Mucosa of rectum (tissue), 2 donors: ENCODE results near the gene FOSB.
"Not testable (repeated sequence)": the region's sequence is repeated elsewhere in the genome, so short reads cannot be mapped to it uniquely, and the experiment has no call there.

Experiments
- H3K27ac ChIP-seq, 2 donors: one replicate each; pipeline ENCODE4 v1.7.0; 2013; ENCODE audit warnings: inconsistent platforms in 2 of 2, low read depth in 2 of 2, low read length in 2 of 2
- H3K27me3 ChIP-seq, 2 donors: one replicate each; pipeline ENCODE4 v1.7.0; 2013; ENCODE audit warnings: low read length in 2 of 2; ENCODE audit not compliant: control insufficient read depth in 2 of 2, insufficient read depth in 2 of 2
- H3K36me3 ChIP-seq, 2 donors: one replicate each; pipeline ENCODE4 v1.7.0; 2013; ENCODE audit warnings: low read length in 2 of 2; ENCODE audit not compliant: control insufficient read depth in 2 of 2, insufficient read depth in 2 of 2
- H3K4me1 ChIP-seq, 2 donors: one replicate each; pipeline ENCODE4 v1.7.0; 2013; ENCODE audit warnings: low read length in 2 of 2, mild to moderate bottlenecking in 1 of 2; ENCODE audit not compliant: control insufficient read depth in 2 of 2, insufficient read depth in 2 of 2
- H3K4me3 ChIP-seq, 2 donors: one replicate each; pipeline ENCODE4 v1.7.0; 2013; ENCODE audit warnings: low read length in 2 of 2
- H3K9ac ChIP-seq, 2 donors: one replicate each; pipeline ENCODE4 v1.7.0; 2013; ENCODE audit warnings: low read length in 2 of 2, low read depth in 1 of 2, mild to moderate bottlenecking in 1 of 2
- H3K9me3 ChIP-seq, 2 donors: one replicate each; pipeline ENCODE4 v1.7.0; 2013; ENCODE audit warnings: low read length in 2 of 2; ENCODE audit not compliant: control insufficient read depth in 2 of 2
- donor health status: healthy.
- donor health status: Normal muscosa, but diverticular disease.

FOSB gene

GRCh38 chr19:45508861-45509691, 41.3 kb downstream of the FOSB start:
- Histone ChIP-seq H3K27ac (peak overlapping the region; percentile 98 to 99), H3K4me3 (peak overlapping the region; percentile 94 to 98), H3K9me3 (no peaks in the 10 kb centered on the region), H3K27me3 (no peaks in the 10 kb centered on the region), H3K36me3 (no peaks in the 10 kb centered on the region), H3K4me1 (peaks cover 40% of the 10 kb centered on the region in 2 donors), H3K9ac (peak overlapping the region; percentile 99)

- H3K9ac ChIP-seq = peak overlapping the region; percentile 79 to 99
Observed at GRCh38 chr19:45509692-45510015, 41.9 kb downstream of the FOSB start.

GRCh38 chr19:45510352-45510751, 42.6 kb downstream of the FOSB start:
- H3K4me3 ChIP-seq = peak overlapping the region in 1 of 2 donors; percentile 2
- peaks cover 52 to 53% of the 10 kb centered on the region in 2 donors for H3K4me1 ChIP-seq
- peak overlapping the region; percentile 6 to 99 for H3K9ac ChIP-seq
- peak overlapping the region; percentile 98 to 99 for H3K27ac ChIP-seq
- not testable (repeated sequence) for H3K27me3 ChIP-seq, H3K36me3 ChIP-seq, H3K9me3 ChIP-seq

More at GRCh38 chr19:45509692-45510015, 41.9 kb downstream of the FOSB start:
- H3K27ac ChIP-seq = peak overlapping the region; percentile 98 to 99
- peaks cover 46% of the 10 kb centered on the region in 2 donors for H3K4me1 ChIP-seq
- no peaks in the 10 kb centered on the region for H3K36me3 ChIP-seq
- H3K4me3 ChIP-seq = peak overlapping the region; percentile 94 to 98
- H3K9me3 ChIP-seq = no peaks in the 10 kb centered on the region
- no peaks in the 10 kb centered on the region for H3K27me3 ChIP-seq

- Histone ChIP-seq H3K9me3 (no peaks in the 10 kb centered on the region), H3K27me3 (no peaks in the 10 kb centered on the region), H3K4me3 (peak overlapping the region in 1 of 2 donors; percentile 19), H3K36me3 (no peaks in the 10 kb centered on the region), H3K27ac (peak overlapping the region; percentile 25 to 71), H3K9ac (no peak overlapping the region), H3K4me1 (peaks cover 56 to 59% of the 10 kb centered on the region in 2 donors)
Observed at GRCh38 chr19:45511074-45511473, 43.3 kb downstream of the FOSB start.

GRCh38 chr19:45512881-45513483, 45.2 kb downstream of the FOSB start:
- Histone ChIP-seq H3K4me3 (peak overlapping the region in 1 of 2 donors; percentile 22), H3K4me1 (peaks cover 63 to 65% of the 10 kb centered on the region in 2 donors), H3K9ac (peak overlapping the region in 1 of 2 donors; percentile 9)

GRCh38 chr19:45514376-45515051, 46.7 kb downstream of the FOSB start:
- H3K9me3 ChIP-seq = no peaks in the 10 kb centered on the region
- H3K4me3 ChIP-seq = peak overlapping the region; percentile 40 to 54
- peak overlapping the region; percentile 91 to 96 for H3K27ac ChIP-seq
- H3K9ac ChIP-seq = peak overlapping the region; percentile 77
- H3K27me3 ChIP-seq = no peaks in the 10 kb centered on the region
- peaks cover 13% of the 10 kb centered on the region in 2 donors for H3K36me3 ChIP-seq
- peaks cover 70% of the 10 kb centered on the region in 2 donors for H3K4me1 ChIP-seq

More at GRCh38 chr19:45512881-45513483, 45.2 kb downstream of the FOSB start:
- H3K27me3 ChIP-seq = no peaks in the 10 kb centered on the region
- H3K36me3 ChIP-seq = peaks cover 6% of the 10 kb centered on the region in 2 donors
- peak overlapping the region; percentile 91 to 96 for H3K27ac ChIP-seq
- no peaks in the 10 kb centered on the region for H3K9me3 ChIP-seq

- H3K9me3 ChIP-seq = no peaks in the 10 kb centered on the region
- peak overlapping the region; percentile 91 to 96 for H3K27ac ChIP-seq
- H3K36me3 ChIP-seq = peaks cover 16 to 17% of the 10 kb centered on the region in 2 donors
- peak overlapping the region; percentile 40 to 49 for H3K4me3 ChIP-seq
- peaks cover 64 to 65% of the 10 kb centered on the region in 2 donors for H3K4me1 ChIP-seq
- H3K9ac ChIP-seq = peak overlapping the region; percentile 77
- H3K27me3 ChIP-seq = no peaks in the 10 kb centered on the region
Observed at GRCh38 chr19:45515081-45515624, 47.4 kb downstream of the FOSB start.

- Histone ChIP-seq H3K9ac (peak overlapping the region; percentile 66 to 77), H3K9me3 (no peaks in the 10 kb centered on the region), H3K27ac (peak overlapping the region; percentile 91 to 96), H3K4me3 (peak overlapping the region; percentile 10 to 13), H3K27me3 (no peaks in the 10 kb centered on the region), H3K36me3 (peaks cover 20 to 23% of the 10 kb centered on the region in 2 donors), H3K4me1 (peaks cover 58 to 65% of the 10 kb centered on the region in 2 donors)
Observed at GRCh38 chr19:45515807-45516401, 48.1 kb downstream of the FOSB start.

GRCh38 chr19:45517238-45517637, 49.4 kb downstream of the FOSB start:
- Histone ChIP-seq H3K4me1 (peaks cover 54 to 65% of the 10 kb centered on the region in 2 donors), H3K9ac (peak overlapping the region in 1 of 2 donors; percentile 24), H3K27ac (peak overlapping the region; percentile 45 to 65), H3K36me3 (peaks cover 24 to 27% of the 10 kb centered on the region in 2 donors), H3K27me3 (no peaks in the 10 kb centered on the region), H3K4me3 (no peak overlapping the region), H3K9me3 (no peaks in the 10 kb centered on the region)
